SW 1271 (cell line): ENCODE data around the gene KRTAP5-10.
"Not testable (repeated sequence)": the region's sequence is repeated elsewhere in the genome, so short reads cannot be mapped to it uniquely, and the experiment has no call there.

ENCODE experiments used
- DNase-seq, 2 experiments: peaks; one replicate each; lab custom pipeline; 2025; lab: John Stamatoyannopoulos, UW

Gene KRTAP5-10

DNA sequence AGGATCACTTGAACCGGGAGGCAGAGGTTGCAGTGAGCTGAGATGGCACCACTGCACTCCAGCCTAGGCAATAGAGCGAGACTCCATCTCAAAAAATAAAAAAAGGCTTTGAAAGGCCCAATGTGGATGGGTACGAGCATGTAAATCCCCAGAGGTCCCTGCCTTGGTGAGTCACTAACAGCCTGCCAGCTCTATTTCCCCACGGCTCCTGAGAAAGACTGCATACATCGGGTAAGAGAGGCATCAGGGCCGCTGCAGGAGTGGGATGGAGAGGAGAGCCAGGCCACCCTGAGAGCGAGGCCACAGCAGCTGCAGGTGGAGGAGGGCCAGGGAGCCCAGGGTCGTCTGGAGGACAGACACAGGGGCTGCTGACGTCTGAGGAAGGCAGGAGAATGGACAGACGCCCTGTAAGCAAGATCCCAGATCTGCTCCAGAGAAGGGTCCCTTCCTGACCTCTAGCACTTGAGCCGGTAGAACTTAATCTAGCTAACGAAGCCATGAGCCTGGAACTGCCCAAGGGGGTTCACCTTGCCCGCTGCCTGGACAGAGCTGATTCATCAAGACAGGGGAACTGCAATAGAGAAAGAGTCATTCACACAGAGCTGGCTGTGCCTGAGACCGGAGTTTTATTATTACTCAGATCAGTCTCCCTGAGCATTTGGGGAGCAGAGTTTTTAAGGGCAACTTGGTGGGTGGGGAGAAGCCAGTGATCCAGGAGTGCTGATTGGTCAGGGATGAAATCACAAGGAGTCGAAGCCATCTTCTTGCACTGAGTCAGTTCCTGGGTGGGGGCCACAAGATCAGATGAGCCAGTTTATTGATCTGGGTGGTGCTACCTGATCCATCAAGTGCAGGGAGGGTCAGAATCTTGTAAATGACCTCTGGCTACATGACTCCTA, 22.2 kb upstream of the KRTAP5-10 start:
- no peak for DNase-seq

DNA sequence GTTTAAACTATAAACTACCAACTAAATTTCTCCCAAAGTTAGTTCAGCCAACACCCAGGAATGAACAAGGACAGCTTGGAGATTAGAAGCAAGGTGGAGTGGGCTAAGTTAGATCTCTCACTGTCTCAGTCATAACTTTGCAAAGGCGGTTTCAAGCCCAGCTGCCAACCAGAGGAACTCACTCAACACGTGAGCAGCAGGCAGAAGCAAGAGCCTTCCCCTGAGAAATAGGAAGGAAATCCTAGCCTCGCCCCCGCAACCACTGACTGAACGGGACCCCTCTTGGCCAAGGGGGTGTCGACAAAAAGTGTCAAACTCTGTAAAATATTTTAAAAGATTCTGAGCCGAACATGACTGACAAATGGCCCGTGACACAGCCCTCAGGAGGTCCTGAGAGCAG, 21.5 kb upstream of the KRTAP5-10 start:
- DNase-seq: no peak

DNA sequence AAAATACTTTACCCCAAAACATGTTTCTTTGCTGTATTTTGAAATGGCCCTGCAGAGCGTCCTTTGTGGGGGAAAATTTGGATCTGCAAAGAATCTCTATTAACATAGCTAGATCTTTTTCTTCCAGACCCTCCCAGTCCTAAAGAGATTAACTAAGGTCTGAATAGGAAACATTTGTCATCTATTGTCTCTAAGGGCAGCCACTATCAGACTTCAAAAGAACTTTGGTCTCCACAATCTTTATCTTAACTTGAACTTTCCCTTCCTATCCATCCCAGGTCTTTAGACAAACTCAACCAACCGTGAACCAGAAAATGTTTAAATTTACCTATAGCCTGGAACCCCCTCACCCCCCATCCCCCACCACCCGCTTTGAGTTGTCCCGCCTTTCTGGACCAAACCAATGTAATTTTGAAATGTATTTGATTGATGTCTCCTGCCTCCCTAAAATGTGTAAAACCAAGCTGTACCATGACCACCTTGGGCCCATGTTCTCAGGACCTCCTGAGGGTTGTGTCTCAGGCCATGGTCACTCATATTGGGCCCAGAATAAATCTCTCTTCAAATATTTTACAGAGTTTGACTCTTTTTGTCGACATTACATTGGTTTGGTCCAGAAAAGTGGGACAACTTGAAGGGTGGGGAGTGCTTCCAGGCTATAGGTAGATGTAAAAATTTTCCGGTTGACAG, 20.7 kb upstream of the KRTAP5-10 start:
- DNase-seq: no peak

DNA sequence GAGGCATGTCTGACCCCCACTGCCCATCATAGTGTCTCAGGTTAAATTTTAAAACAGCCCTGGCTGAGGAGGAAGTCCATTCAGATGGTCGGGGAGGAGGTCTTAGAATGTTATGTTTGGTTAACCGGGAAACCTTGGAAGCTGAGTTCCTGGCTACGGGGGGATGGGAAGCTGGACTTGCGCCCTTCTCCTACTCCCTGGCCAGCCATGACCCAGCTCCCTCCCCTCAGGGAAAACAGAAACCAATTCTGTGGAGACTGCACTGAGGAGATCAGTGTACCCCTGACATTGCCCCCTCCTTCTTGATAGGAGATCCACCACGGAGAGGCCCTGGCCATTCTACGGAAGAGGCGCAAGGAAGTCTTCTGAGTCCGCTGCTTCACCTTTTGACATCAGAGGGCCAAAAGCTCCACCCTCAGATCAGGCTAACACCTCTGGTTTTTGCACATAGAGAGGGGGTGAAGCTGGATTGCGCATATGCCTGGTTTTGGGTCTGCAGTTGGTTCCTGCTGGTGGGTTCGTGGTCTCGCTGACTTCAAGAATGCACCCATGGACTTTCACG, 19.9 kb upstream of the KRTAP5-10 start:
- no peak for DNase-seq

DNA sequence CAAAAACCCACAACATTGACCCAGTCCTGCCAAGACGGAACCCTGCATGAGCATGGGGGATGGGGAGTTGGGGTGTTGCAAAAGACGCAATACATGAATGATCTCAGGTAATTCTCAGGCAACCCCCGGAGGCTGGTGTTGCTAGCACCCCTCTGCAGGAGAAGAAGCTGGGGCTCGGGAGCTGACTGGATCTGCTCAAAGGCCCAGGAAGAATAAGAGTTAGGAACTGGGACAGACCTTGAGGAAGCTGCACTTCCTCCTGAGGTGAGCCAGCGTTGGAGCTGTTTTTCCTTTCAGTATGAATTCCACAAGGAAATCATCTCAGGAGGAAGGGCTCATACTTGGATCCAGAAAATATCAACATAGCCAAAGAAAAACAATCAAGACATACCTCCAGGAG, 17.2 kb upstream of the KRTAP5-10 start, which contains the start of gene KRTAP5-9:
Gene KRTAP5-9, plus strand, starts transcription at position 301 of the 400 bp plus-strand sequence. CDS start 238 bp downstream, outside the sequence.
- no peak for DNase-seq

DNA sequence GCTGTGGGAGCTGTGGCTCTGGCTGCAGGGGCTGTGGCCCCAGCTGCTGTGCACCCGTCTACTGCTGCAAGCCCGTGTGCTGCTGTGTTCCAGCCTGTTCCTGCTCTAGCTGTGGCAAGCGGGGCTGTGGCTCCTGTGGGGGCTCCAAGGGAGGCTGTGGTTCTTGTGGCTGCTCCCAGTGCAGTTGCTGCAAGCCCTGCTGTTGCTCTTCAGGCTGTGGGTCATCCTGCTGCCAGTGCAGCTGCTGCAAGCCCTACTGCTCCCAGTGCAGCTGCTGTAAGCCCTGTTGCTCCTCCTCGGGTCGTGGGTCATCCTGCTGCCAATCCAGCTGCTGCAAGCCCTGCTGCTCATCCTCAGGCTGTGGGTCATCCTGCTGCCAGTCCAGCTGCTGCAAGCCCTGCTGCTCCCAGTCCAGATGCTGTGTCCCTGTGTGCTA, 16.6 kb upstream of the KRTAP5-10 start:
- no peak for DNase-seq

DNA sequence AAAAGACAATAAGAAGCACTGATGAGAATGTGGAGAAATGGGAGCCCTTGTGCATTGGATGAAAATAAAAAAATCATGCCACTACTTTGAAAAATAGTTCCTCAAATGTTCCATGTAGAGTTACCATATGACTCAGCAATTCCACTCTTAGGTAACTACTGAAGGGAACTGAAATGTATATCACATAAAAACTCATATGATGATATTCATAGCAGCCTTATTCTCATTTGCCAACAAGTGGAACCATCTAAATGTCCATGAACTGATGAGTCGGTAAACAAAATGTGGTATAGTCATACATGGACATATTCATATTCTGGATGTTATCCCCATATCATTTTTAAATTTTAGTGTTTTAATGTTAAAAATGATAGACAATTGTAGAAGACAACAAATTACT, 13.7 kb upstream of the KRTAP5-10 start:
- DNase-seq: no peak

DNA sequence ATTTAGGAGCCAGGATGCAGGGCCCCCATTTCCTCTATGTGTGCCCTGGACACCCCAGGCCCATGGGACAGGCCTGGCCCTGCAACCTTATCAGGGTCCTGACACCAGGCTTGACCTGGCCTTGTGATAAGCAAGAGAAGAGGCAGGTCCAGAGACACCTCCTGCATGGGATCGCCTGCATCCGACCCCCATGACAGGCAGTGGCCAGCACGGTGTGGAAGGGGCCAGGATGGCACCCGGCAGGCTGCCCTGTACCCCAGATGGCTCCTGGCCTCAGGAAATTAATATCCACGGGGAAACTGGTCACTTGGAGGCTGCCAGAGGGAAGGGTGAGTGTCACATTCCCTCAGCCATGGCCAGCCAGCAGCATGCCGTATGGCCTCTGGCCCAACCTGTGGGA, 10.4 kb upstream of the KRTAP5-10 start:
- no peak for DNase-seq

DNA sequence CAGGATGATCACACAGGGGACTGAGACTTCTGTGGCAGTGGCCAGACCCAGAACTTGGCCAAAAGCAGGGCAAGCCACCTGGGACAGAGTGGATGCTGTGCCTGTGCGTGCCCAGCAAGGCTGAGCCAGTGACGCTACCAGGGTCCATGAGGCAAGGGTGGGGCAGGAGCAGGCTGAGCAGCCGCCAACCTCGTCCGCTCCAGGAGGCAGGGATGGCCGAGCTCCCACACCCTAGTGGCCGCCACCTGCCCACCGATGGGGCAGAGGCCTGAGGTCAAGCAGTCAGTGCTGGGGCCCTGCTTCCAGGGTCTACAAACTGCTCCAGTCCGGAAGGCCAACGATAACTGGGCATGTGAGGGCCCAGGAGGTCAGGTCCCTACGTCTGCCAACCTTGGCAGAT, 9.9 kb upstream of the KRTAP5-10 start:
- no peak for DNase-seq

DNA sequence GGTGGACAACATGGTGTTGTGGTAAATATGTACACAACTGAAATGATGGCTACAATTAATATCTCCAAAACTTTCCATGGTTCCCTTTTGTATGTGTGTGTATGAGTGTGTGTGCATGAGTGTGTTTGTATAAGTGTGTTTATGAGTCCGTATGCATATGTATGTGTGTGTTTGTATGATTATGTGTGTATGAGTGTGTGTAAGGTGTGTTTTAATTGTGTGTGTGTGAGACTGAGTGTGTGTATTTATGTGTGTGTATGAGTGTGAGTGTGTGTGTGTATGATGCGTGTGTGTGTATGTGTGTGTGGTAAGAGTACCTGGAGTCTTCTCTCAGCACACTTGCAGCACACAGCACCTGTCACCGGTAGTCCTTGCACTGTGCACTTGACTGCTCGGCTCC, 9.3 kb upstream of the KRTAP5-10 start:
- DNase-seq: no peak

DNA sequence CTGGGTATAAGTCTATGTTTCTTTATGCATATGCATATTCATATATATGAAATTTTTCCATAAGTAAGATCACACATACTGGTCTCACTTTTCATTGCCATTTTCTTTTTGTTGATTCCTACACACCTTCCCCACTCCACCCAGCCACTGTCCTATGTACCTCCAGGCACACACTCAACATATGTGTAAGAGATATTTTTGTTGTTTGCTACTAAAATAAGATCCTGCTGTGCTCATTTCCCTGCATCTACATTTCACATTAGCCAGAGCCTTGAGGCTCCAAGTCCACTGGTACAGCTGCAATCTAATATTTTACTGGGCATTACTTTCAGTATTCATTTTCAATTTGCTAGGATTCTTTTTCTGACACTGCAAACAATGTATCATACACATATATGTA, 8.1 kb upstream of the KRTAP5-10 start:
- no peak for DNase-seq

DNA sequence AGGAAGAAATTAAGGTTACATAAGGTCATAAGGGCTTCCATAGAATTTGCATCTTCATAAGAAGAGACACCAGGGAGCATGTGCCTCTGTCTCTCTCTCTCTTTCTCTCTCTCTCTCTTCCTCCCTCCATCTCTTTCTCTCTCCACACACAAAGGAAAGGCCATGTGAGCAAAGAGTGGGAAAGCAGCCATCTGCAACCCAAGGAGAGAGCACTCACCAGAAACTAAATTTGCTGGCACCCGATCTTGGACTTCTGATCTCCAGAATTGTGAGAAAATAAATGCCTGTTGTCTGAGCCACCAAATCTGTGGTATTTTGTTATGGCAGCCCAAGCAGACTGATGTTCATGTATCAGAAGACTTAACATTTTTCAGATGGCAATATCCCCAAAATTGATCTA, 6.4 kb upstream of the KRTAP5-10 start:
- DNase-seq: no peak

DNA sequence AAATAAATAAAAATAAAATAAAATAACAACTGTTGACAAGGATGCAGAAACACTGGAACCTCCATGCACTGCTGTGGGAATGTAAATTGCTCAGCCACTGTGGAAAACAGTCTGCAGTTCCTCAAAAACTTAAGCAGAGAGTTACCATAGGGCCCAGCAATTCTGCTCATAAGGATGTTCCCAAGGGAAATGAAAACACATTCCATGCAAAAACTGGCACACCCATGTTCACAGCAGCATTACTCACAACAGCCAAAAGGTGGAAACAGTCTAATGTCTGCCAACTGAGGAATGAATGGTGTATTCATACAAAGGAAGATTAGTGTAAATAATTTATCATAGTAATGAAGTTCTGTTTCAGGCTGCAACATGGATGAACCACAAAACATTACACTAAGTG, 3.2 kb upstream of the KRTAP5-10 start:
- DNase-seq: no peak

DNA sequence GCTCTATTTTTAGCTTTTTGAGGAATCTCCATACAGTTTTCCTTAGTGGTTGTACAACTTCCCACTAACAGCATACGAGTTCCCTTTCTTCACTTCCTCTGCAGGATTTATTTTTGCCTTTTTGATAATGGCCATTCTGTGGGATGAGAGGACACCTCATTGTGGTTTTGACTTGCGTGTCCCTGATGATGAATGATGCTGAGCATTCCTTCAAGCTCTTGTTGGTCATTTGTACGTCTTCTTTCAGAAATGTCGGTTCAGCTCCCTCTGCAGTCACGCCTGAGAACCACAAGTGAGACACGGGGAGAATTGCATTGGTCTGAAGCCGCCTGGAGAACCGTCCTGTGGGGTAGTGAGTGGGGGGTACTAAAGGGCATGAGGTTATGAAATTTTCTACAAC, 2.0 kb upstream of the KRTAP5-10 start:
- no peak for DNase-seq

DNA sequence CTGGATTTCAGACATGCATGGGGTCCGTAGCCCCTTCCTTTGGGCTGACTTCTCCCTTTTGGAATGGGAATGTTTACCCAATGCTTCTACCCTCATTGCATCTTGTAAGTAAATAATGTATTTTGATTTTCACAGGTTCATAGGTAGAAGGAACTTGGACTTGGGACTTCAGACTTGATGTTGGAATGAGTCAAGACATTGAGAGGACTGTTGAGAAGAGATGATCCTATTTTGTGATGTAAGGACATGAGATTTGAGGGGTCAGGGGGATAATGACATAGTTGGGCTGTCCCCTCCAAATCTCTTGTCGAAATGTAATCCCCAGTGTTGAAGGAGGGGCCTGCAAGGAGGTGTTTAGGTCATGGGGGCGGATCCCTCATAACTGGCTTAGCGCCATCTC, 933 bp upstream of the KRTAP5-10 start:
- DNase-seq: no peak

DNA sequence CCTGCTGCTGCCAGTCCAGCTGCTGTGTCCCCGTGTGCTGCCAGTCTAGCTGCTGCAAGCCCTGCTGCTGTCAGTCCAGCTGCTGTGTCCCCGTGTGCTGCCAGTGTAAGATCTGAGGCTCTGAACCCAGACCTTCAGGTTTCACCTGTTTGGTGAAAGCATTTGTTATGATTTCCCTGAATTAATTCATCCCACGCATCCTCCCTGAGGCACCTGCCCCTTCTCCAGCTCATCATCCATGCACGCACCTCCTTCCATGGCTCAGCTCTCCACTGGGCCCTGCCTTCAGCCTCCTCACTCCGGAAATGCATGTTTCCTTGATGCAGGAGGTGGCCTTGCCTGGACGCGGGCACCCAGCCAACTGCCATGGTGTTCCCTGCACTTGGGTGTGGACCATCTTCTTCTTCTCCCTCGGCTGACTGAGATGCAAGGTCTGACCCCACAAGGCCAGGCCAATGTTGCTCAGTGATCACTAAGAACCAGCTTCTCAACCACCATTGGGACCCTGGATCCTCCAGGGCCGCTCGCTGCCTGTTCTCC, 788 bp downstream of the KRTAP5-10 start:
- no peak for DNase-seq

DNA sequence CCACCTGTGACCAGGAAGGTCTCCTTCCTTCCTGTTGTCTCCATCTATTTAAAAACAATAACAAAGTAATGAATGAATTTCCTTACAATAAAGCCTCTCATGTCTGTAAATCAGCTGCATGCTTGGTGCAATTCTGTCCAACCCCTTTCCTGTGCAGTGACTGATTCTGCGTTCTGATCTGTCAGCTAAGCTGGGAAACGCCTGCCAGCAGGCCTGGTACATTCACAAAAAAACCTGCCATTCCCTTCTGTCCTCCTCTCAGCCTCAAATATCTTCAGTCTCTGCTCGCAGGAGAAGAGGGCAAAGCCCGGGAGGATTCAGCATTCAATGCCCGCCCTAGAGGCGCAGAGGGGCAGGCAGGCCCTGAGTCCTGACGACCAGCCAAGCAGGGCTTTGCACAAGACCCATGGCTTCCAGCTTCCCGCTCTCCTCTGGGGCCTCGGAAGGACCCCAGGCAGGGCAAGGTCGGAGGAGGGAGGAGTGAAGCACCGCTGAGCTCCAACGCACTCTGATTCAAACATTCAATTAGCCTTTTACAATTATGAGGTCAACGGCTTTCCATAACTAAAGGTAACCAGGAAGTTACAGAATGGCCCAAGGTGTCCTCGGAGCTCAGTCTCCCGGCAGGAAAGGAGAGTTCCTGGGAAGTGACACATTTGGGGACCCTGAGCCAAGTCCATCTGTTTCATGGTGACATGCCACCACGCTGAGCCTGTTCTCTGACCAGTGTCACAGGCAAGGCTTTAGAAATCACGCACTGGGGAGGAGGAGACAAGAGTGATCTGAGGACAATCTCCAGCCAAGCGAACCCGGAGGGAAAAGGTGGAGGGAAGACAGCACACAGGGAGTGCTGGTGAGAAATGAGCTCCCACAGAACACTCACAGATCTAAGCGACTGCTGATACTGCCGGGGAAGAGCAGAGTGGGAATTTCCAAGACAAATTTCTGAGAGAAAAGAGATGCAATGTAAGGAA, 1.6 kb downstream of the KRTAP5-10 start:
- DNase-seq: not testable (repeated sequence)

DNA sequence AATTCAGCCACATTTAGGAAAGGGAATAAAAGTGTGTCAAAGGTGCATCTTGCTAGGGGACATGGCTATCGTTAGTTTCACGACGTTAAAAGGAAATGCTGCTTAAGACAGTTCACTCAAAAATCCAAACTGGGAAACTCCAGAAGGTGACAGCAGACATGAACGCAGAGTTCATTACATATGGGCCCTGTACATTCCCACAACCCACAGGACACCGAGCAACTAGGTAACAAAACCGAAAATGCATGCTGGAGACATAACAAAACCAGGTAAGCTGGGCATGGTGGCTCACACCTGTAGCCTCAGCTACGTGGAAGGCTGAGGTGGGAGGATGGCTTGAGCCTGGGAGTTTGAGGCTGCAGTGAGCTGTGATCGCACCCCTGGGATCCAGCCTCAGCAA, 2.3 kb downstream of the KRTAP5-10 start:
- DNase-seq: not testable (repeated sequence)

DNA sequence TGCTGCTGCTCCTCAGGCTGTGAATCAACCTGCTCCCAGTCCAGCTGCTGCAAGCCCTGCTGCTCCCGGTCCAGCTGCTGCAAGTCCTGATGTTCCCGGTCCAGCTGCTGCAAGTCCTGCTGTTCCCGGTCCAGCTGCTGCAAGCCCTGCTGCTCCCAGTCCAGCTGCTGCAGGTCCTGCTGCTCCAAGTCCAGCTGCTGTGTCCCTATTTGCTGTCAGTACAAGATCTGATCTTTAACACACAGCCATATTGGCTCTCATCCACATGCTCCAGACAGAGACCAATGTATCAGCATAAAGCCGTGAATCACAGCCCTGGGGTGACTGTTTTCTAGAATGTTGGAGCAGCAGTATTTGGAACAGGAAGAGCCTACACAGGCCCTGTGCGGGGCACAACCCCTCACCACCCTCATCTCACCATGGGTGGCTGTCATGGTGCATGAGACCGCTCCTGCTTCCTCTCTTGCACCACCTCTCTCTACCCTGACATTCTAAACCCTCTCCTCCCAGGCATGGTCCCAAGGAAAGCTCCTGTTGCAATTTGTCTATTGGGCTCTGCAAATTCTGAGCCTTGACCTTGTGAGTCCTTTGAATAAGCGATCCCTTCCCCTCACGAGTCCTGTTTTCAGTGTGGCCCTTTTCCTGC, 3.5 kb downstream of the KRTAP5-10 start:
- no peak for DNase-seq

DNA sequence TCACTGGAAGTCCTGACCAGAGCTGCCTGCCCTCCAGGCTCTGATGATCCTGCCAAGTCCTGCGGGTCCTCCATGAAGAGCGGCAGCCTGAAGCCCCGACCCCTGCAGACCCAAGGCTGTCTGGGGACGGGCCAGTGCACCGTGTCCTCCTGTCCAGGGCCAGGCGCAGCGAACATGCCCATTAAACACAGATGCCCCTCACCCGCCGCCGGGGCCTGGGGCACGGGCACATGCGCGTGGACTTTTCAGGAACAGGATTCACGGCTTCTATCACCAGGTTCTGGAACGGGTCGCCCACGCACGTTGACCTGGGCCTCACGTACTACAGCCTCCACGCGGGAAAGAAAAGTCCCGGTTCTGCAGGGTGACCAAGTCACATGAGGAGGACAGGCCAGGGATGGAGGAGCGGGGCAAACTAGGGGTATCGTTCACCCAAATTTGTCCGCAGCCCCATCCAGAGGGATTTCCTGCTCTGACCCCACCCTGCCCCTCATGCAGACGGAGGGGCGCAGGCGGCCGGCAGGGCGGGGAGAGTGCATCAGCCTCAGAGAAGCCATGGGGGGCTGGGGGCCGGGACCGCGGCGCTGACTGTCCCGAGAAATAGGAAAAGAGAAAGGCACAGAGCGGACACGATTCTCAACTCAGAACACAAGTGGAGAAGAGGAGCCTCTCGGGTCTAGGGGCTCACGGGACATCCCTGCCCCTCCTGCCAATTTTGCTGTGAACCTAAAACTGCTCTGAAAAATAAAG, 5.9 kb downstream of the KRTAP5-10 start:
- DNase-seq: not testable (repeated sequence)
